ENCODE data around the gene CYP46A1. TPM values are rescaled to one million over a fixed set of nuclear protein-coding genes. Genes with fewer than 3 reads are reported as not detected.

CYP46A1 gene
- total and polyA plus RNA-seq, 7 experiments from 2014 or later: 0.02 to 0.34 (median 0.23) TPM; not detected in 1

DNA sequence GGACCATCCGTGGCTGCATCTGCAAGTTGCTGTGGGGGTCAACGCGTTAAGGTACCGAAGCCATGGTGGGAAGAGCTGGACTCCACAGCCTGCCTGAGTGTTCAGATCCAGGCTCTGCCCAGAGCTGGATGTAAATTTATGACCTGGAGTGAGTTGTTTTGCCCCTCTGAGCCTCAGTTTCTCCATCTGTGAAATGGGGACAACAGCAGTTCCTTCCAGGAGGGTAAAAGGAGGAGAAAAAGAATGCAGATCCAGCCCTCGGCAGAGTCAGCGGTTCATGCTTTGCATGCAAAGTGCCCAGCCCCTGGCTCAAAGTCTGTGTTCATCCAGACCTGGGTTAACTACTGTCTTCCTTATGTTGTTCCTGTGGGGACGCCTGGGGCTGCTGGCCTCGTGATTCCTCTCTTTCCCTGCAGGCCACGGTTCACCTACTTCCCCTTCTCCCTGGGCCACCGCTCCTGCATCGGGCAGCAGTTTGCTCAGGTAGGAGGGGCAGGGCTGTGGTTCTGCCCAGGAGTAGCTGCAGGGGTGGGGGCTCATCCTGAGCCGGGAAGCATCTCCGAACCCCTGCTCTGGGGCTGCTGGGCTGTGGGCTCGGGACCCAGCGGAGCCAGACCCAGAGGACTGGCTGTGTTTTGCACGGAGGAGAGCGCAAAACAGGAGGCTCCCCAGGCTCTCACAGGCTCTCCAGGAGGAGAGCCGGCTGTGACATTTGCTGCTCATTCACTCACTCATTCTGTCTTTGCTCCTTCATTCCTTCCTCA is 41.9 kb downstream of the CYP46A1 start:
- intact Hi-C loops (cut with micrococcal nuclease): no loop called here
- H3K4me1 ChIP-seq (ENCODE audit: control insufficient read depth in 2 of 2, insufficient read depth in 2 of 2, low read length in 2 of 2): no peaks in the 10 kb centered on the region
- no peak overlapping the region for H3K4me3 Mint-ChIP-seq
- ChIA-PET POLR2A (no interaction called here), CTCF (no interaction called here)
- no peaks in the 10 kb centered on the region for H3K36me3 ChIP-seq (ENCODE audit: control insufficient read depth in 2 of 3, insufficient read depth in 3 of 3, low read length in 3 of 3)
- H3K27me3 Mint-ChIP-seq: peaks cover 2 to 34% (median 14%) of the 10 kb centered on the region in 5 donors
- H3K36me3 Mint-ChIP-seq: no peaks in the 10 kb centered on the region
- H3K9me3 Mint-ChIP-seq: no peaks in the 10 kb centered on the region
- no peak overlapping the region for H3K27ac Mint-ChIP-seq
- H3K27me3 ChIP-seq (ENCODE audit: control insufficient read depth in 2 of 2, insufficient read depth in 2 of 2, low read length in 2 of 2): no peaks in the 10 kb centered on the region
- DNase-seq: peak in 1 of 9 donors; percentile 15
- H3K9me3 ChIP-seq (ENCODE audit: control insufficient read depth in 2 of 3, low read length in 3 of 3): no peaks in the 10 kb centered on the region
- peaks cover 0 to 6% (median 0%) of the 10 kb centered on the region in 7 donors for H3K4me1 Mint-ChIP-seq
- H3K27ac ChIP-seq (ENCODE audit: low read depth, low read length): no peak overlapping the region
- H3K4me3 ChIP-seq (ENCODE audit: low read length): no peak overlapping the region
- no peak for ATAC-seq

DNA sequence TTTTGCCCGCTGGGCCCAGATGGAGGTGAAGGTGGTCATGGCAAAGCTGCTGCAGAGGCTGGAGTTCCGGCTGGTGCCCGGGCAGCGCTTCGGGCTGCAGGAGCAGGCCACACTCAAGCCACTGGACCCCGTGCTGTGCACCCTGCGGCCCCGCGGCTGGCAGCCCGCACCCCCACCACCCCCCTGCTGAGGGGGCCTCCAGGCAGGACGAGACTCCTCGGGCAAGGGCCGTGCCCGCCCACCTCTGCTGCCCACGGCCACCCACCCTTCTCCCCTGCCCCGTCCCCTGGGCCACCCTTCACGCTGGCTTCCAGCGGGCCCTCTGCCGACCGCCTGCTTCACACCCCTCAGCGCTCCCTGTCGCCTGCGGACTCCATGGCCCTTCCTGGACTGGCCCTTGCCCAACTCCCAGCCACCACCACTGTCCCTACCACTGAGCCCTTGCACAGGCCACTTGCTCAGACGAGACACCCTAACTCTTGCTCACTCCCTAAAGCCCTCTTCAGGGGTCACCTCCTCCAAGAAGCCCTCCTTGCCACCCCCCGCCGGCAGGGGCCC is 42.5 kb downstream of the CYP46A1 start:
- Histone ChIP-seq H3K36me3 (ENCODE audit: control insufficient read depth in 2 of 3, insufficient read depth in 3 of 3, low read length in 3 of 3) (no peaks in the 10 kb centered on the region), H3K9me3 (ENCODE audit: control insufficient read depth in 2 of 3, low read length in 3 of 3) (no peaks in the 10 kb centered on the region), H3K27ac (ENCODE audit: low read depth, low read length) (no peak overlapping the region), H3K4me3 (ENCODE audit: low read length) (no peak overlapping the region), H3K4me1 (ENCODE audit: control insufficient read depth in 2 of 2, insufficient read depth in 2 of 2, low read length in 2 of 2) (no peaks in the 10 kb centered on the region), H3K27me3 (ENCODE audit: control insufficient read depth in 2 of 2, insufficient read depth in 2 of 2, low read length in 2 of 2) (no peaks in the 10 kb centered on the region)
- no peak for DNase-seq
- H3K9me3 Mint-ChIP-seq: no peaks in the 10 kb centered on the region
- H3K4me1 Mint-ChIP-seq: peaks cover 0 to 6% (median 0%) of the 10 kb centered on the region in 7 donors
- no peaks in the 10 kb centered on the region for H3K36me3 Mint-ChIP-seq
- intact Hi-C loops (cut with micrococcal nuclease): no loop called here
- ChIA-PET CTCF (no interaction called here), POLR2A (no interaction called here)
- H3K27me3 Mint-ChIP-seq: peaks cover 2 to 34% (median 14%) of the 10 kb centered on the region in 5 donors
- ATAC-seq: no peak
- no peak overlapping the region for H3K27ac Mint-ChIP-seq
- no peak overlapping the region for H3K4me3 Mint-ChIP-seq

DNA sequence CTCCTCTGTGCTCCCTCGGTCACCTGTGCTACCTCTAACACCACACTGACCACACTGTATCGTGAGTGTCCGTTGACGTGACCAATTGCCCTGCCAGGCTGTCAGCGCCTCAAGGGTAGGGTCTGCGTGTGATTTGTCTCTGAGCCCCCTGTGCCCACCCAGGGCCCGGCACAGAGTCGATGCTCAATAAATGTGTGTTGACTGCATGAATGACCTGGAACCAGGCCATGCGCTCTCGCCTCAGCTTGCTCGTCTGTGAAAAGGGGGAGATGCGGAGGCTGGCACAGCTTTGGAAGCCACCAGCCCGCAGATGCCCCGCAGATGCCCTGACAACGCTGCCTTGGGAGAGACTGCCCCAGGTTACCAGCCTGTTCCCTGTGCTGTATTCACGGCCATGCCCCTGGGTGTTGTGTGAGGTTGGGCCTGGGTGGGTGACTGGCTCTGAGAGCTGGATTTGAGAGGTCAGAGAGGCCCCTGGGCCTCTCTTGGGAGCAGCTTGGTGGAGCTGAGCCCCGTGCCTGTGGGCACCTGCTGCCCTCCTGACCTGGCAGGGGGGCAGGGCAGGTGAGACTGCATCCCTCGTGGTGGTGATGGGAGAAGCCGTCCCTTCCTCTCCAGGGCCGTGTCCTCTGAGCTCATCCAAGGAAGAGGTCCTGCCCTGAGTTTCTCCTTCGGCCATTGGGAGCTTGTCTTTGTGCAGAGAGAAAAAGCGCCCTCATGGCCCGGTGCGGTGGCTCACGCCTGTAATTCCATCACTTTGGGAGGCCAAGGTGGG is 43.2 kb downstream of the CYP46A1 start:
- H3K4me1 Mint-ChIP-seq: peaks cover 0 to 6% (median 0%) of the 10 kb centered on the region in 7 donors
- H3K36me3 Mint-ChIP-seq: no peaks in the 10 kb centered on the region
- peaks cover 2 to 36% (median 14%) of the 10 kb centered on the region in 5 donors for H3K27me3 Mint-ChIP-seq
- no peaks in the 10 kb centered on the region for H3K36me3 ChIP-seq (ENCODE audit: control insufficient read depth in 2 of 3, insufficient read depth in 3 of 3, low read length in 3 of 3)
- no peaks in the 10 kb centered on the region for H3K4me1 ChIP-seq (ENCODE audit: control insufficient read depth in 2 of 2, insufficient read depth in 2 of 2, low read length in 2 of 2)
- no peaks in the 10 kb centered on the region for H3K9me3 ChIP-seq (ENCODE audit: control insufficient read depth in 2 of 3, low read length in 3 of 3)
- H3K27ac ChIP-seq (ENCODE audit: low read depth, low read length): no peak overlapping the region
- DNase-seq: peak in 1 of 9 donors; percentile 8
- H3K9me3 Mint-ChIP-seq: no peaks in the 10 kb centered on the region
- ATAC-seq: no peak
- POLR2A ChIA-PET: no interaction called here
- H3K27ac Mint-ChIP-seq: no peak overlapping the region
- intact Hi-C loops (cut with micrococcal nuclease): no loop called here
- no peaks in the 10 kb centered on the region for H3K27me3 ChIP-seq (ENCODE audit: control insufficient read depth in 2 of 2, insufficient read depth in 2 of 2, low read length in 2 of 2)
- CTCF ChIA-PET: no interaction called here
- H3K4me3 Mint-ChIP-seq: no peak overlapping the region
- no peak overlapping the region for H3K4me3 ChIP-seq (ENCODE audit: low read length)

DNA sequence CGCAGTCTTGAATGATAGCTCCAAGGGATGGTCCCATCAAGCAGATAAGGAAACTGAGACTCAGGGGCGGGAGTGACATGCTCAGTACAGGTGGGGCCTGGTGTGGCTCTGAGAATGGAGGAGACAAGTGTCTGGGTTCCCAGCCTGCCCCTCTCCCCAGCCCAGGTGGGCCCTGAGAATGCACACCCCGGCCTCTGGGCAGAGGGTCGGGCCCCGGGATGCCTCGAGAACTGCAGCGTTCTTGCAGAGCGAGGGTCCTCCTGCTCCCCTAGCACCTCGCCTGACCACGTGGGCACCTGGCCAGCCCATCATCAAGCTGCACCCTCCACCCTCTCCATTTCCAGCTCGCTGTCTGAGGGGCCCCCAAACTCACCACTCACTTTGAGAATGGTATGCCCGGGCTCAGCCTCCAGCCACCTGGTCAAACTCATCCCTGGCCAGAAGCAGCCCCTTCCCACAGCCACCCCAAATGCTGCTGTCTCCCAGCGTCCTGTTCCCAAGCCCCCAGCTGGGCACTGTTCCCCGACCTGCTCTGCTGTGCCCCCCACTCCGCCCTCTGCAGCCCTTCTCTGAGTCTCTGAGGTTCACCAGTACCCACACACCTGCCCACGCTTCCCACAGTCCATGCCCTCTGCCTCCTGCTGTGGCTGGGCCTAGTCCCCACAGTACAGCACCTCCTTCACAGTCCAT is 44.3 kb downstream of the CYP46A1 start:
- Histone ChIP-seq H3K4me1 (ENCODE audit: control insufficient read depth in 2 of 2, insufficient read depth in 2 of 2, low read length in 2 of 2) (no peaks in the 10 kb centered on the region), H3K4me3 (ENCODE audit: low read length) (no peak overlapping the region), H3K36me3 (ENCODE audit: control insufficient read depth in 2 of 3, insufficient read depth in 3 of 3, low read length in 3 of 3) (no peaks in the 10 kb centered on the region), H3K27ac (ENCODE audit: low read depth, low read length) (no peak overlapping the region), H3K27me3 (ENCODE audit: control insufficient read depth in 2 of 2, insufficient read depth in 2 of 2, low read length in 2 of 2) (no peaks in the 10 kb centered on the region), H3K9me3 (ENCODE audit: control insufficient read depth in 2 of 3, low read length in 3 of 3) (no peaks in the 10 kb centered on the region)
- intact Hi-C loops (cut with micrococcal nuclease): no loop called here
- Mint-ChIP-seq H3K27me3 (peaks cover 5 to 43% (median 17%) of the 10 kb centered on the region in 5 donors), H3K4me3 (no peak overlapping the region), H3K36me3 (no peaks in the 10 kb centered on the region), H3K27ac (no peak overlapping the region), H3K9me3 (no peaks in the 10 kb centered on the region), H3K4me1 (peaks cover 0 to 6% (median 0%) of the 10 kb centered on the region in 7 donors)
- DNase-seq (peak in 1 of 9 donors; percentile 13), ATAC-seq (no peak)
- ChIA-PET CTCF (no interaction called here), POLR2A (no interaction called here)

DNA sequence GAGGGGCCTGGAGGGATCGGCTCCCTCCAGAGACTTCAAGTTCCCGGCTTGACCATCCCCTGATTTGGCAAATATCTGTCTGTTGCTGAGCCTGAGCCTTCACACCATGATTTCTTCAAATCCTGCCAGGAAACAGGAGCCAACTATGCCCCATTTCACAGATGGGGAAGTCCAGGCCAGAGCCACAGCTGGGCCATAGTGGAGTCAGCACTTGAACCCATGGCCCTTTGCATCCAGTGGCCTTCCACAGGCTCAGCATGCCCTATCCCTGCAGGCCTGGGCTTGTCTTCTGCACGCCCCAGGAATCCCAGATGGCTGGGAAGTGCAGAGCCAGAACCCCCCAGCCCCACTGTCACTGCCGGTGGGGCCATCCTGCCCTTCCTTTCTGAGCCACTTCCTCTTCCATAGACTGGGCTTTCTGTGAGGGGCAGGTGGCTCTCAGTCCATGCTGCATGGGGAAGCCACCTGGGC is 44.9 kb downstream of the CYP46A1 start:
- H3K9me3 Mint-ChIP-seq: no peaks in the 10 kb centered on the region
- no peak overlapping the region for H3K4me3 Mint-ChIP-seq
- DNase-seq (peak in 2 of 9 donors; percentile 0 to 7), ATAC-seq (no peak)
- peaks cover 0 to 3% (median 0%) of the 10 kb centered on the region in 5 donors for H3K36me3 Mint-ChIP-seq
- H3K27ac Mint-ChIP-seq: no peak overlapping the region
- H3K27me3 ChIP-seq (ENCODE audit: control insufficient read depth in 2 of 2, insufficient read depth in 2 of 2, low read length in 2 of 2): no peaks in the 10 kb centered on the region
- no peak overlapping the region for H3K27ac ChIP-seq (ENCODE audit: low read depth, low read length)
- CTCF ChIA-PET: interaction anchor here (1.2 to 3.3 kb wide), 3 partner anchors 156 to 181 kb away, joined by 4 to 10 read pairs (median 5); no protein-coding TSS in a partner anchor
- H3K4me1 Mint-ChIP-seq: peaks cover 0 to 6% (median 0%) of the 10 kb centered on the region in 7 donors
- no peaks in the 10 kb centered on the region for H3K36me3 ChIP-seq (ENCODE audit: control insufficient read depth in 2 of 3, insufficient read depth in 3 of 3, low read length in 3 of 3)
- intact Hi-C loops (cut with micrococcal nuclease): no loop called here
- no peaks in the 10 kb centered on the region for H3K4me1 ChIP-seq (ENCODE audit: control insufficient read depth in 2 of 2, insufficient read depth in 2 of 2, low read length in 2 of 2)
- H3K27me3 Mint-ChIP-seq: peaks cover 6 to 47% (median 18%) of the 10 kb centered on the region in 5 donors
- no peaks in the 10 kb centered on the region for H3K9me3 ChIP-seq (ENCODE audit: control insufficient read depth in 2 of 3, low read length in 3 of 3)
- POLR2A ChIA-PET: no interaction called here
- no peak overlapping the region for H3K4me3 ChIP-seq (ENCODE audit: low read length)

All from naive thymus-derived CD4-positive, alpha-beta T cell (primary cell).